CD4-positive, alpha-beta T cell treated with Interleukin-12 subunit alpha and Interleukin-12 subunit beta, for 1 hour (primary cell): ENCODE measurements around the gene FARS2.

Experiments used
- DNase-seq: peaks from one replicate; pipeline ENCODE4 v3.0.0-alpha.2; 2020

The FARS2 gene

DNA sequence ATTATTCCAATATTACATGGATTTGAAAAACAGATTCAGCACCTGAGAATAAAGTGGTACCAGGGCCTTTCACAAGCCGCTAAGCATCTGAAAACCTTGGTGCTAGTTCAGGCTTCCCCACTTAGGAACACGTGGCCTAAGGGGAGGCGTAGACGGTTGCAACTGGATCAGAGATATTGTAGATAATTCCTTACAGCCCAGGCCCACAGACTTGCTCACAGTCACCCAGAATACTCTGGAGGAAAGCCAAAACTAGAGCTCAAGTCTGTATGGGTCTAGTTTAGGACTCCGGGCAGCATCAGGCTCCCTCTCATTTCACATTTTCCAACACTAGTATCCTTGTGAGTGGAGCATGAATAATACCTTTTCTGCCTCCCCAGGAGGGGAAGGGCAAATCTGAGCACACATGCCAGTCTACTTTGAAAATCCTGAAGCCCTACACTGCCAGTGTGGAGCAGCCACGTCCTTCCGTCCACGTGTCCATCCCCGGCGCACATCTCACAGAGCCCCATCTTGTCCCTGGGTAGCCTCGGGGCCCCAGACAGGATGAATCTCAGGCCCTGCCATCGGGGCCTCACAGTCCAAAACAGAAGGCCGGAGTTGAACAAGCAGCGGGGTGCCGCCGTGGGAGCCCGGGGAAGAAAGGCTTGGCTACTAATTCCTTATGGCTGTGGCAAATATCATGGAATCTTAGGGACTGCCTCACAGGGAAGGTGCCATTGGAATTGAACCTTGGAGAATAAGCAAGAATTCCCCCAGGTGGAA is 446.1 kb downstream of the FARS2 start:
- DNase-seq: no peak

DNA sequence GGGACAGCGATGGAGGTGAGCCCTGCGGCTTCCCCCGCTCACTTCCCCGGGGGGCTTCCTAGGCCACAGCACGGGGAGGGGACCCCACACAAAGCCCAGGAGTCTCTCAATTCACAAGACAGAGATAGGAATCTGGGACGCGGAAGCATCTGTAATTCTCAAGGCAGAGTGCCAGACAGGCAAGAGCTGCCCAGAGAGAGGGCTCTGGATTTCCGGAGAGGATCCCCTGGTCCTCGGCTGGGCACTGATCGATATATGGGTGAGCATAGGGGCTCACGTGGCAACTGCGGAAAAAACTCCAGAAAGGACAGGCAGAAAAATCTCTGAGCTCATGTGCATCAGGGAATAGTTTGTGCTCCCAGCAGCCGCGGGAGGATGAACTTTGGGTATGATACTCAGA is 449.2 kb downstream of the FARS2 start:
- DNase-seq: no peak

DNA sequence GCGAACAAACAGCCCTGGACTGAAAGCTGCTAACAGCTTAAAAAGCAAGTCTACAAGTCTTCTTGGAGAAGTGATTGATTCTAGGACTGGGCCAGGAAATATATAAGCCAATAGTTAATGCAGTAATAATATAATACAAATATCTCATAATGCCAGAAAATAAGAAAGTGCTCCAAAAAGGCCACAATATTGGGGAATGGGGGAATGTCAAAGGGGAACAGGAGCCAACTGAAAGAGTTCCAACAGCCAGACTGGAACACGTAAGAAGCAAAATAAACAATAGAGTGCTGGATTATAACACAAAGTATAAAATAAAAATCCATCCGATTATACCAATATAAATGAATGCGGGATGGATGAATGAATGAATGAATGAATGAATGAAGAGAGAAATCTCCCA is 449.6 kb downstream of the FARS2 start:
- DNase-seq: no peak

DNA sequence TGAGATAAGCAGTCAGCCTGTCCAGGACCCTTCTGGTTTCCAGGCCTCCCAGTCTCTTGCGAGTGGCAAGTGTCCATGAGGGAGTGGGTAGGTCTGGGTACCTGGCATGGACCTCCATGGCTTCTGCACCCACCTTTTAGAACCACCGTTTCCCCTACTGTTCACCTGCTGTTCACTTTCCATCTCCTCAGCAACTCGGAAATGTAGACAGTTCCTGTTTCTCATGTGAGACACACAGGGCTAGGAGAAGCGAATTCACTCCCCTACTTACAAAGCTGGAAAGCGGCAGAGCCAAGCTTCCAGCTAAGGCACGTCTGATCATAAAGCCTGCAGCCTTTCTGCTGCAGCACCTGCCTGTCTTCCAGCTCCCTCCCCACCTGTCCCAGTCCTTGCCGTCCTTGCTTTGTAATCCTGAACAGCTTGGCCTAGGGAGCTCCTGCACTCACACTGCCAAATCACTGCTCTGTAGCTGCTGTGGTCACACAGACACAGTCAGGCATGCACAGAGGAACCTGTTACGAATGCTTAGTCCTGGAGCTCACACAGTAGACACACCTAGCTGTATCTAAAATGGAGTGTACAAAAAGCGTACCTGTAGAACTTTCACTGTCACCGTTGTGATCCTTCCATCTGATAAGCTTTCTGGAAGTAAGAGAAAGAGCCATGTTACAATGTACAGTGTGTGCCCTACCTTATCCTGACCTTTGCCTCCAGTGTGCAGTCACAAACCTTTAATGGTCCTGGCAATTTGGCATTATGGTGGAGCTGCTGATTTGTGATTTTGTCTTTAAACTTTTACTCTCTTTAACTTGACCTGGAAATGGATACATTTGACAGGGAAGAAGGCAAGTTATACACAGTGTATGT is 451.3 kb downstream of the FARS2 start:
- no peak for DNase-seq

DNA sequence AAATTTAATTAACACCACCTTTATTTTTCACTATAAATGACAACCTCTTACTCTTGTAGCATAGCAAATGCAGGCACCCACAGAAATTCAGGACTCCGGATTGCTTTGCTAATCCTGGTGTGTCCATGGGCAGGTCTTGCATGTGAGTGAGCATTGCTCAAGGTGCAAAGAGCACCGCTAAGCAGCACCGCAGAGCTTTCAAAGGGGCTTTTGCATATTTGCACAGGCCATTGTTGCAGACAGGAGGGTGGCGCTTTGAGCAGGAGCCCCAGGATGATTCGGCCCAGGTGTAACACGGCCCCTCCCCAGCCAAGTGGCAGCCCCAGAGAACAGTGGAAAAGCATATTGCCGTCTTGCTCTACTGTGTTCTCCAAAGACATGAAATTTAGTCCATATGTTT is 452.2 kb downstream of the FARS2 start:
- no peak for DNase-seq

DNA sequence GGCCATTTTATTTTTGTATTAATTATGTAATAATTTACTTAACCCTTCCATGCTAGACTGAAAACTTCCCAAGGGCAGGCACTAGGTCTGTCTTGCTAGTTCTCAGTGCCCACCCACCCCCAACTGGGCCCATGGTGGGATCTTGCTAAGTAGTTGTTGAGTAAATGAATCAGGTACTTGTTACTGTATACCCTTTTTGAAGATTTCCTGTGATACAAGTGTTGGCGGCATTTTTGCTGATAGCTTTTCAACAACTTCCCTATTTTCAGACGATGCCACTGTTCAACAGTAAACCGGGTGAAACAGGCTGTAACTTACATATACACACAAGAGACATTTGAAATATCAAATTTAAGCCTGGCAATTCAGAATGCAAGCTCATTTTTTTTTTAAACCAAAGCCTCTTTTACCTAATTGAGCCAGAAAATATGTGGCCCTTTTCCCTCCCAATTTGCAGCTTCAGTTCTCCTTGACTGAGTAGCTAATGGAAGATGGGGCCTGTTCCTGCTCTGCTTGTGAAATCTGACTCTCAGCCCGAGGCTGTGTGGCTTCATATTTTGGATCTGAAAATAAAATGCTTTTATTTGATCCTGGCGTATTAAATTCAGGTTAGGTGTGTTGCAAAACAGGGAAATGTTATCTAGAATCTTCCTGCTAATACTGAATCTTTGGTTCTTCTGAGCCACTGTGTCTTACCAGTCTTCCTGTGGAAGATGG is 457.1 kb downstream of the FARS2 start:
- DNase-seq: no peak

DNA sequence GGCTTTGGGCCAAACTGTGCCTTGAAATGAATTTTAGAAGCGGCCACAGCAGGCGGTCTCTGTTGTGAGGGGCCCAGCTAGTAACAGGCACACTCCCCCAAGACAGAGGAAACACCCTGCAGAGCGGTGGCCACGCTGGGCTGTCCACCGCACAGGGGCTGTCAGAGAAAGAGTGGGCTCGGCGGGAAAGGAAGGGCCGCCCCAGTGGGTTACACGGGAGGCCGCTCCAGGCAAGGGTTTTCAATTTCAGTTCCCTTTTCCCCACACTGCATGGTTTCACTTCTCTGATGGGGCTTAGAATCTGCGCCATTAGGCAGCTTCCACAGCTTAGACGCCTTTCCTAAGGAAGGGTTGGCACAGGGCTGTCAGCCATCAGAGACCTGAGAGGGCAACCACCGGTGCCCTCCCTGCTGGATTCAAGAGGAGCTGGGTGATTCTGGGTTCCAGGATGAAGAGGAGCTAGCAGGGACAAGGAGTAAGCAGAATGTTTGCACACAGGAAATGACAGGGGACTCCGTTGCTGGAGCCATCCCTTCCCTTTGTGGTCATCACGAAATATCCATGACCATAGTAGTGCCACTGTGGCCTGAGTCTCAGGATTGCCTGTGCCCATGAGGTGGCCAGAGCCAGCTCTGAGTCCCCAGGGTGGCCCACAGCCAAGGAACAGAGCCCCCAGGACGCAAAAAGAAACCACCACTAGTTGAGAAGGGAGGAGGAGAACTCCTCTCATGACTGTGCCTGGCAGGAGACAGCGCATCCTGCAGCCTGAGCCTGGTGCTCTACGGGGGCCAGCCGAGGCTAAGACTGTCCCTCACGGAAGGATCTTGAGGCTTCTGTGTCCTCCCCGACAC is 462.8 kb downstream of the FARS2 start:
- peak; percentile 9 for DNase-seq

DNA sequence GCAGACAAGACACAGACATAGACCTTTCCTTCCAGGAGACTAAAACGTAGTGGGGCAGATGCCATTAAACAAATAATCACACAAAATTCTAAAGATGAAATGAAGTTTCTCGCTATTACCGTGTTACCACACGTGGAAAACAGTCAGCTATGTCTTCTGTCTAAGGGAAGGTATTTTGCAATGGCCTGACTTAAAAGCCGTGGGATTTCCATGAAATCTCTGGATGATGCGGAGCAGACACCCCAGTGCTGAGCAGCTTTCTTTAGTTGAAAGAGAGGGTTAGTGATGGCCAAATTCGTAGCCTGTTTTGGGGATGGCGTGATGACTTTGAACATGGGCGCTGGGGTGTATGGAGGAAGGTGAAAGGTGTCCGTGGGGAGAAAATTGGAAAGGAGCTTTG is 463.6 kb downstream of the FARS2 start:
- DNase-seq: no peak

DNA sequence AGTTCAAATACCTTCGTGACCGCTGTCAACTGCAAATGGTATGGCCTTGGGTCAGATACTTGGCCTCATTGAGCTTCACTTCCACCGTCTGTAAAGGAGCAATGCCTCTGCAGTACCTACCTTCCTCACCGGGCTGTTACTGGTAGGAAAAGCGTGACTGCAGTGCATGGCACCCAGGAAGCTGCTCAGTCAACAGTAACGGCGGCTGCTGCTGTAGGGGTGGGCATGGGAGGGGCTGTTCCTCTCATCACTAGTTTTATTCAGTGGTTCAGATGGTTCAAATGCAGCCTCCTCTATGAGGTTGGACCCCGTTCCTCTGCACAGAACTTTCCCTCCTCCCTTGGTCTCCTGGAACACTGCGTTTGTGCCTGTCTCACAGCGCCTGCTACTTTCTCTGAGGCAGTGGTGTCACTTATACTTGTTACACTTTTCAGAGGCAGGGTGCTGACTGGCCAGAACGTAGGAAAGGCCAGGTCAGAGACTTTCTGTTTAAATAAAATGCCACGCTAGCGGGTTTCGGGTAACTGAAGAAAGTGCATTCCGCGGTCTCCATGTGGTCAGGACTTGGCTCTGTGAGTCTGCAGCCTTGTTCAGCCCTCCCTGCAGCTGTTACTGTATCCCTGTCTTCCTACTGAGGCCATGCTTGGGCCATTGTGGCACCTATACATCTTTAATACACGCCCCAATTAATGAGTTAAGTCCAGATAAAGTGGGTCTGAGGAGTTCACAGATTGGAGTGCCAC is 465.8 kb downstream of the FARS2 start:
- no peak for DNase-seq

DNA sequence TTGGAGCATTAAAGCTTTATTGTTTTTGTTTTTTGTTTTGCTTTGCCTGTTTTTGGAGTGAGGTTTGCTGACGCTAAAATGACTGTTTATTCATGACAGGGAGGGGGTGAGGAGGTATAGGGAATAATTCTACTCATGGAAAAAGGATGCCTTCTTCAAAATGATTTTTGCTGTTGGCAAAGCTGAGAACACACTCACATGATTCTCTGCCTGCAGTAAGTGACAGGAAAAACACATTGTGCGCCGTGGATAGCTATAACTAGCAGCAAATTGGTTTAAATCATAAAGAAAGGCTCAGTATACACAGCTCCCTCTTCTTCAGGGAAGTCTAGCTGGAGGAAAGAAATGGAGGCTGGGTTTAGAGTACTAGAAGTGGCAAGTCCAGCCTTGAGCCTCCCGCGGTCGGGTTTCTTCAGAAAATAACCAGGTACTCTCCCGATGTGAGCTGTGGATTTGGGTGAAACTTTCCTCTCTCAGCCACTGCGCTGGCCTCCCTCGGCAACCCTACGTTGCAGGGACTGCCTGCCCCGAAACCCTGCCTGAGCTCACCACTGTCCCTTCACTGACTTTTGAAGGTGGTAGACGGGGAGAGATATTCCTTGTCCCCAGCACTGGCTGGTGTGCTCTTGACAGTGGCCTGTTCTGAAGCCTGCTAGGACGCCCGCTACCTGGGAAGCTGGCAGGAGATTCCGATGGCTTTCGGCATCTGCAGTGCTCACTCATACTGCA is 467.2 kb downstream of the FARS2 start:
- no peak for DNase-seq

DNA sequence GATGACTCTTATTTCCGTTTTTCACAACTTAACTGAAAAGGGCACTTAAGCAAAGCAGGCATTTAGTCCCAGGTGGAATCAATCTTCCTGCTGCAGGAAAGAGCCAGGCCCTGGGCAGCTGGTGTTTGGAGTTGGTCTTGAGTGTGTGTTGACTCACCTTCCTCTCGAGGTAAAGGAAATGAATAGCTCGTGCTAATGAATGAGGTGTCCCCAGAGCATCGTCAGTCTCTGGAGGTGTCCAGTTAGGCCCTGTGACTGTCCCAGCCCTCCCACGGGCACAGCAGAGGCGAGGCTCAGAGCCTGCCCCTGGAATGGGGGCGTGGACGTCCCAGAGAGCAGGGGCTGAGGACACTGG is 467.7 kb downstream of the FARS2 start:
- no peak for DNase-seq

DNA sequence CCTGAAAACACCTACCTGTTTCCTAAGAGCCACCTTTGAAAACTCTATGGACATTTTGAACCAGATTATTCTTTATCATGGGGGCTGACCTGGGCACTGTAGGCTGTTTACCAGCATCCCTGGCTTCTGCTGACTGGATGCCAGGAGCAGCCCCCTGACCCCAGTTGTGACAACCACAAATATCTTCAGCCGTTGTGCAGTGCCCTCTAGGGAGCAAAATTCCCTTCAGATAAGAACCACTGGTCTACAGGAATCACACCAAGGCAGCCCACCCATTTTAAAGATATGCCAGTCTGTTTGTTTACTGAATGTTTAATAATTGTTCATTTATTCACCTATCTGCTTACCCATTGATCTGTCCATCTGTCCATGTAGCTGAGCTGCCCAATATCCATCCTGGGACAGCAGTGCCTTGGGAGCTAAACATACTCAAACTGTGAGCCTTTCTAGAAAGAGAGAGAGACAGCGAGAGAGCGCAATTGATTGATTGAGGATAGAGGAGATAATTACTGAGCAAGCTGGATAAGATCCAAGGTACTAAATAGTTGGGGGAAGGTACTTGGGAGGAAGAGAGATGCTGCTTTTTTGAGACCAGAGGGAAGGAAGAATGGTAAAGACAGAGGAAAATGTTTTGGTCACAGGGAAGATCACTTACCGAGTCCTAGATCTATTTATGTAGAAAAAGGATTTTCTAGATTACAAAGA is 468.7 kb downstream of the FARS2 start:
- DNase-seq: no peak

DNA sequence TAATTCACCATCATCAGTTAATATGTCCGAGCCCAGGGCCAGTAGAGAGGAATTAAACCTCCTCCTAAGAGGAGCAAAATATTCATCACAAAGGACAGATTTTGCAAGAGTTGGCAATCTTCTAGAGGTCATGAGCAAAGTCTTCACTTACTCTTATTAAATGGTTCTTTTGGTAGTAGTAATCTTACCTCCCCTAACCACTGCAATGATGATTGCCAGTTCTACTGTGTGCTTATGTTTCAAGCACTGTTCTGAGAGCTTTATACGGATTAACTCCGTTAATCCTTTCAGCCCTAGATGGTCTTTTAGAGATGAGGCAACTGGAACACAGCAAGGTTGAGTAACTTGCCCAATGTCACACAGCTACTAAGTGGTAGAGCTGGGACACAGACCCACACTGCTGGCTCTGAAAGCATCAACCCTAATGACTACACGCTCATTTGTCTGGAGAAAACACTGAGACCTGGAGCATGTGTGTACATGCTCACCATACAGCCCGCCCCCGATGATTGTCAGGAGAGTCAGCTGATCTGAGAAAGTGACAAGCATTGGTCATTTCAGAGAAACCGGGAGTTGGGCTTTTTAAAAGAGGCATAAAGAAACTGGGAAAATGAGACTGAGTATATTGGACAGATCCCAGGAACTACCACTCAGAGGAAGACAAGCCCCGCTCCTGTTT is 469.4 kb downstream of the FARS2 start:
- no peak for DNase-seq

DNA sequence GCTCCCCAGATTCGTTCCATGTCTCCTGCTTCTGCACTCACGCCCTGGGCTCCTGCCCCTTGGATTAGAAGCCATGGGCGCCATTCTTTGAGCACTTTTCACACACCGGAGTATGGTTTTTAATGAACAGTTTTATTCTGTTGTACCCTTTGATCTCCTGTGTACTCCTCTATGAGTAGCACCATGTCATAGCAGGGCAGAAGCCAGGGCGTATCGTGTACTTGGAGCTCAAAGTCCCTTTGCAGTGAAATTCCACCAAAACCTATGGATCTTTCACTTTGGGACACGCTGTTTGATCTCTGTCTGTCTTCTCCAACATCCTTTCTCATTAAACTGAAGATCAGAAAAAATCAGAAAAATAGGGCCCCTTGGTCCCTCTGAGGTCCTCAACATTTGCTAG is 470.1 kb downstream of the FARS2 start:
- no peak for DNase-seq

DNA sequence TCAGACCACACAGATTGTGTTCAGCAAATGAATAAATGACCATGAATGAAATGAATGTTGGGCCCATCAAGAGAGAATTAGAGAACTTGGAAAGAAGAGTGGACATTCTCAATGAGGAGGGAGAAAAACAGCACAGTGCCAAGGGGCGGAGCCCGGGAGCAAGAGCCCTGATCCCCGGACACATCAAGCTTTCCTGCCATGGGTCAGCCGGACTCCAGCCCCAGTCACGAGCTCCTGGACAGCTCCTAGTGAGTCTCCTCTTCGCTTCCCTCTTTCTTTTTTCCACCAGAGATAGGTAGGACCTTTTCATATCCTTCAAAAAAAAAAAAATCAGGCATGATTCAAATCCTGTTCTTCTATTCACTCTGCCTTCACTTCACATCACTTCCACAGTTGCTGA is 471.2 kb downstream of the FARS2 start:
- DNase-seq: no peak

DNA sequence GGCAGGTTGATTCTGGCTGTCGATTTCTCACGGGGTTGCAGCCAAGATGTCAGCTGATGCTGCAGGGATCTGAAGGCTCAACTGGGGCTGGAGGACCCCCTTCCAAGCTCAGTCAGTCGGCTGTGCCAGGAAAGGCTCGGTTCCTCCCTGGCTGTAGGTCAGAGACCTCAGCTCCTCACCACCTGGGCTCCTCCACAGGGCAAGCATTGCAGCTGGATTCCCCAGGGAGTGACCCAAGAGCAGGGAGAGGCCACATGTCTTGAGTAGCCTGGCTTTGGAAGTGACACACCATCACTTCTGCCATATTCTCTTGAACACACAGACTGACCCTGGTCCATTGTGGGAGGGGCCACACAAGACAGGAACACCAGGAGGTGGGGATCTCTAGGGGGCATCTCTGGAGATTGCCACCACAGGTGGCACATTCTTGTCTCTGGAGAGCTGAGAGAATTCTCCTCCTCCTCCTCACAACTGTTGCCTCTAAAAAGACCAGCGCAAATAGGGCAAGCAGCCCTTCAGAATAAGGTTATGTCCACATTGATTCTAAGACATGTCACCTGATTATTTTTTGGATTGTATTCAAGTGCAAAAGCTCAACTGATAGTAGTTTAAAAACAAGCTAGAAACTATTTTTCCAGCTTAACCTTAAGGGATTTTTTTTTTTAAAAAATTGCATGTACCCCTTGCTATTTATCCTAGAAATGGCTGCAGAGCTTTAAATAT is 474.9 kb downstream of the FARS2 start:
- DNase-seq: no peak

DNA sequence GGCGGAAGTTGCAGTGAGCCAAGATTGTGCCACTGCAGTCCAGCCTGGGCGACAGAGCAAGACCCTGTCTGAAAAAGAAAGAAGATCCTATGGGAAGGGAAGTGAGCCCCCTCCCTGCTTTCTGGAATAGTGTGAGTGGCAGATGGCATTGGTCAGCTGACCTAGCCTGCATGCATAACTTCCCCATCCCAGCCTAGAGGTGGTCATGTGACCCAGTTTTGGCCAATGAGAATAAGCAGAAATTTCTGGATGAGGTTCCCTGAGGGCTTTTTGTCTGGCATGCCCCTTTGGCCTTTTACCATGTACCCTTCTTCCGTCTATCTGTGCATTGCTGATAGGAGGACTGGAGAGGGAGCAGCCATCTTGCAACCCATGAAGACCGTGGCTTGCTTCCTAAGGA is 476.1 kb downstream of the FARS2 start:
- DNase-seq: no peak

DNA sequence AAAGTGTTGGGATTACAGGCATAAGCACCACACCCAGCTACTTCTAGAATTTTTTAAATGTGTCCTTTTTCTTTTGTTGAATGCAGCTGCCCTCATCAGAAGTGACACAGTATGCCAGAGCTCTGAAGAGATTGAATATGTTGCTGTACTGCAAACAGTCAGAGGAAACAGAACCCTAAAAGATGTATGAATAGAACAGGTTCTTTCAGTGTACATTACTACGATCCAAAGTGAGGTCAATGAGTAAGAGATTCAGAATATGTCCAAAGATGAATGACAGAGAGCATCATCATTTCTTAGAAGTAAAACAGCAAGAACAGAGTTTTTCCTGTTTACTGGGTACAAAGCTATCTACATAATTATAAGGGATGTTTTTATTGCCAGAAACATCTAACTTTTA is 476.9 kb downstream of the FARS2 start:
- DNase-seq: no peak

DNA sequence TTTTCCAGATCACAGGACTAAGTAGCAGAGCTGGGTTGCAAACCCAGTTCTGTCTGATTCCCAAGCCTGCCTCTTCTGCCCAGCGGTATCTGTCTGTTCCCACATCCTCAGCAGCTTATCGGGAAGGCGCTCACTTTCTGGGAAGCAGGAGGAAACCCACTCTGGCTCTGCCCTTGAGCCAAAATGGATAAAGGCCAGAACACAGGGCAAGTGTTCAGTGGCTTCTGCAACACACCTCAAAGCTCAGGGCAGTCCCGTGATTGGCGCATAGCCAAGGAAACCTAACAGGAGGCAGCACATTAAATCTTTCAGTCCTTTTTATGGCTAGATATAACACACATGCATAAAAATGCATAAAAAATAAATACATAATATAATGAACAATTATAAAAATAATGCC is 483.2 kb downstream of the FARS2 start:
- no peak for DNase-seq
